ENCODE results near the gene RHBDD3. TPM values are rescaled to one million over a fixed set of nuclear protein-coding genes. Genes with fewer than 3 reads are reported as not detected.

Gene RHBDD3
- total and polyA plus RNA-seq, 2 experiments from 2014 or later, result 31.4 to 37.3 TPM

- peak overlapping the region; percentile 86 for H3K9ac ChIP-seq
- H3K9me2 ChIP-seq (ENCODE audit: insufficient read depth), result no peaks in the 10 kb centered on the region
- H3K79me2 ChIP-seq (ENCODE audit: insufficient read depth), result peaks cover 24% of the 10 kb centered on the region
- no peaks in the 10 kb centered on the region for H3K36me3 ChIP-seq (ENCODE audit: low read depth)
- in situ Hi-C loops (cut with MboI), result no loop called here
- H3K4me2 ChIP-seq (ENCODE audit: unreplicated experiment), result no peak overlapping the region
- DNase-seq, result peak; percentile 28
- H2AFZ ChIP-seq, result no peak overlapping the region
- H3K27ac ChIP-seq, result peak overlapping the region; percentile 84
- no peaks in the 10 kb centered on the region for H4K20me1 ChIP-seq (ENCODE audit: insufficient read depth)
- H3F3A ChIP-seq (ENCODE audit: insufficient read depth), result no peaks in the 10 kb centered on the region; the same call in 1 of the 2 replicates
- TF ChIP-seq EZH2phosphoT487 (IDR thresholded peaks at IDR 0.05; ENCODE audit: insufficient read depth, low read depth), result no peak
- no peak for TF ChIP-seq EZH2 (IDR thresholded peaks at IDR 0.05; ENCODE audit: insufficient read depth, poor library complexity, severe bottlenecking)
- no peaks in the 10 kb centered on the region for H3K9me3 ChIP-seq (ENCODE audit: low read depth)
- WGBS, 2 experiments (ENCODE audit: low coverage in 1 of 2, low lambda C conversion rate in 2 of 2, missing lambda C conversion rate in 2 of 2), result 62 to 63% methylated on average over 23 to 27 of the region's 28 CpGs
- no peak overlapping the region for H3K4me3 ChIP-seq
- H3K4me1 ChIP-seq (ENCODE audit: insufficient read depth), result peaks cover 21% of the 10 kb centered on the region
- peaks cover 17% of the 10 kb centered on the region for H3K27me3 ChIP-seq (replicated peaks; ENCODE audit: insufficient read depth)
Observed at GRCh38 chr22:29310065-29310862, 42.5 kb upstream of the RHBDD3 start.

- WGBS, 2 experiments (ENCODE audit: low coverage in 1 of 2, low lambda C conversion rate in 2 of 2, missing lambda C conversion rate in 2 of 2), result 91 to 94% methylated on average over 18 to 19 of the region's 21 CpGs
- Histone ChIP-seq H3K27me3 (replicated peaks; ENCODE audit: insufficient read depth) (peaks cover 13% of the 10 kb centered on the region), H3K79me2 (ENCODE audit: insufficient read depth) (peaks cover 24% of the 10 kb centered on the region), H3K9me2 (ENCODE audit: insufficient read depth) (no peaks in the 10 kb centered on the region), H3K4me3 (peak overlapping the region; percentile 87; the same call in 1 of the 2 replicates), H4K20me1 (ENCODE audit: insufficient read depth) (no peaks in the 10 kb centered on the region), H3K4me2 (ENCODE audit: unreplicated experiment) (peak overlapping the region; percentile 64), H3F3A (ENCODE audit: insufficient read depth) (no peaks in the 10 kb centered on the region; the same call in 1 of the 2 replicates), H3K4me1 (ENCODE audit: insufficient read depth) (peaks cover 21% of the 10 kb centered on the region), H3K36me3 (ENCODE audit: low read depth) (no peaks in the 10 kb centered on the region), H2AFZ (no peak overlapping the region), H3K27ac (peak overlapping the region; percentile 84), H3K9ac (peak overlapping the region; percentile 53; the same call in 1 of the 2 replicates), H3K9me3 (ENCODE audit: low read depth) (no peaks in the 10 kb centered on the region)
- in situ Hi-C loops (cut with MboI), result no loop called here
- peak; percentile 24 for DNase-seq
- TF ChIP-seq EZH2 (IDR thresholded peaks at IDR 0.05; ENCODE audit: insufficient read depth, poor library complexity, severe bottlenecking) (no peak), EZH2phosphoT487 (IDR thresholded peaks at IDR 0.05; ENCODE audit: insufficient read depth, low read depth) (no peak)
Observed at GRCh38 chr22:29309332-29310064, 41.7 kb upstream of the RHBDD3 start.

GRCh38 chr22:29308791-29309262, 41.0 kb upstream of the RHBDD3 start:
- Histone ChIP-seq H3K79me2 (ENCODE audit: insufficient read depth) (peaks cover 24% of the 10 kb centered on the region), H3K9me3 (ENCODE audit: low read depth) (no peaks in the 10 kb centered on the region), H4K20me1 (ENCODE audit: insufficient read depth) (no peaks in the 10 kb centered on the region), H3K27ac (peak overlapping the region; percentile 53), H3K4me1 (ENCODE audit: insufficient read depth) (peaks cover 21% of the 10 kb centered on the region), H3K27me3 (replicated peaks; ENCODE audit: insufficient read depth) (peaks cover 6% of the 10 kb centered on the region), H3K9ac (peak overlapping the region; percentile 53; the same call in 1 of the 2 replicates), H3K36me3 (ENCODE audit: low read depth) (no peaks in the 10 kb centered on the region), H3K9me2 (ENCODE audit: insufficient read depth) (no peaks in the 10 kb centered on the region), H3K4me2 (ENCODE audit: unreplicated experiment) (peak overlapping the region; percentile 64), H2AFZ (no peak overlapping the region), H3F3A (ENCODE audit: insufficient read depth) (no peaks in the 10 kb centered on the region), H3K4me3 (peak overlapping the region; percentile 87; the same call in 1 of the 2 replicates)
- WGBS, 2 experiments (ENCODE audit: low coverage in 1 of 2, low lambda C conversion rate in 2 of 2, missing lambda C conversion rate in 2 of 2), result 38 to 45% methylated on average over 13 of the region's 13 CpGs
- TF ChIP-seq EZH2phosphoT487 (IDR thresholded peaks at IDR 0.05; ENCODE audit: insufficient read depth, low read depth) (no peak), EZH2 (IDR thresholded peaks at IDR 0.05; ENCODE audit: insufficient read depth, poor library complexity, severe bottlenecking) (no peak)
- in situ Hi-C loops (cut with MboI), result no loop called here
- peak; percentile 76 for DNase-seq

GRCh38 chr22:29308148-29308790, 40.5 kb upstream of the RHBDD3 start:
- no peak overlapping the region for H2AFZ ChIP-seq
- peaks cover under 1% of the 10 kb centered on the region; the same call in 1 of the 2 replicates for H3K27me3 ChIP-seq (replicated peaks; ENCODE audit: insufficient read depth)
- H3K9ac ChIP-seq, result peak overlapping the region; percentile 84; the same call in 1 of the 2 replicates
- DNase-seq, result no peak
- peaks cover 21% of the 10 kb centered on the region for H3K4me1 ChIP-seq (ENCODE audit: insufficient read depth)
- peak overlapping the region; percentile 96 for H3K4me2 ChIP-seq (ENCODE audit: unreplicated experiment)
- peaks cover 24% of the 10 kb centered on the region for H3K79me2 ChIP-seq (ENCODE audit: insufficient read depth)
- no peaks in the 10 kb centered on the region for H3F3A ChIP-seq (ENCODE audit: insufficient read depth)
- H4K20me1 ChIP-seq (ENCODE audit: insufficient read depth), result no peaks in the 10 kb centered on the region
- no peaks in the 10 kb centered on the region for H3K36me3 ChIP-seq (ENCODE audit: low read depth)
- H3K27ac ChIP-seq, result peak overlapping the region; percentile 53; the same call in 1 of the 2 replicates
- WGBS, 2 experiments (ENCODE audit: low coverage in 1 of 2, low lambda C conversion rate in 2 of 2, missing lambda C conversion rate in 2 of 2), result 72 to 73% methylated on average over 44 to 45 of the region's 50 CpGs
- H3K9me2 ChIP-seq (ENCODE audit: insufficient read depth), result no peaks in the 10 kb centered on the region
- H3K9me3 ChIP-seq (ENCODE audit: low read depth), result no peaks in the 10 kb centered on the region
- in situ Hi-C loops (cut with MboI), result no loop called here
- H3K4me3 ChIP-seq, result peak overlapping the region; percentile 87
- no peak for TF ChIP-seq EZH2 (IDR thresholded peaks at IDR 0.05; ENCODE audit: insufficient read depth, poor library complexity, severe bottlenecking)
- TF ChIP-seq EZH2phosphoT487 (IDR thresholded peaks at IDR 0.05; ENCODE audit: insufficient read depth, low read depth), result no peak

All from GM23248 (cell line).